ENCODE measurements around the gene BRI3BP. TPM values are rescaled to one million over a fixed set of nuclear protein-coding genes. Genes with fewer than 3 reads are reported as not detected.
"Not testable (repeated sequence)": the region's sequence is repeated elsewhere in the genome, so short reads cannot be mapped to it uniquely, and the experiment has no call there.

BRI3BP gene
- total RNA-seq, 1 donor, result 8.6 TPM

GRCh38 chr12:125070661-125071390, 77.4 kb downstream of the BRI3BP start:
- TF ChIP-seq CTCF (IDR thresholded peaks at IDR 0.05; ENCODE audit: insufficient read depth, low read depth, low read length), result no peak

GRCh38 chr12:125071456-125071855, 78.0 kb downstream of the BRI3BP start:
- no peak for TF ChIP-seq CTCF (IDR thresholded peaks at IDR 0.05; ENCODE audit: insufficient read depth, low read depth, low read length)
- H3K4me3 ChIP-seq (ENCODE audit: low read depth, low read length), result no peak overlapping the region
- DNase-seq (ENCODE audit: low read depth), result no peak

More at GRCh38 chr12:125070661-125071390, 77.4 kb downstream of the BRI3BP start:
- DNase-seq (ENCODE audit: low read depth), result no peak
- H3K4me3 ChIP-seq (ENCODE audit: low read depth, low read length), result no peak overlapping the region

DNA sequence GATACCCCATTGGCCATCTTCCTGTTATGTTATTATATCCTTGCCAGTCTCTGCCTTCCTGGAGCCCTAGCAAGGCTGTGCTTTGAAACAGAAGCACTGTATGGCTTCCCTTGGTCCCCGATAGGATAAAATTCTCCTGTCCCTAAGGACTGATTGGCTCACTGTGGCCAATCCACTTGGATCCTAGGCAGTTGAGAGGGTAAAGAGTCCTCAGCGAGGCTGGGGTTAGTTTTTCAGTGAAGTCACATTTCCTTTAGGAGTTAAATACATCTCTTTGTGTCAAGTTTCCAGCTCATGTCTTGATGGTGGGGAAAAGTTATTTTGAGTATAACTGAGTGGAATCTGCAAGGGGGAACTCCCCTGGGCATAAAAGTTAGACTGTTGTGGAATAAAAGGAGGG, 79.1 kb downstream of the BRI3BP start:
- no peak for TF ChIP-seq CTCF (IDR thresholded peaks at IDR 0.05; ENCODE audit: insufficient read depth, low read depth, low read length)
- no peak overlapping the region for H3K4me3 ChIP-seq (ENCODE audit: low read depth, low read length)
- no peak for DNase-seq (ENCODE audit: low read depth)

- not testable (repeated sequence) for H3K4me3 ChIP-seq (ENCODE audit: low read depth, low read length)
These were observed 80.8 kb downstream of the BRI3BP start for GRCh38 chr12:125074294-125074693.

GRCh38 chr12:125076103-125076502, 82.7 kb downstream of the BRI3BP start:
- DNase-seq (ENCODE audit: low read depth), result no peak
- no peak for TF ChIP-seq CTCF (IDR thresholded peaks at IDR 0.05; ENCODE audit: insufficient read depth, low read depth, low read length)
- no peak overlapping the region for H3K4me3 ChIP-seq (ENCODE audit: low read depth, low read length)

More at GRCh38 chr12:125074294-125074693, 80.8 kb downstream of the BRI3BP start:
- not testable (repeated sequence) for DNase-seq (ENCODE audit: low read depth)

GRCh38 chr12:125079084-125079483, 85.6 kb downstream of the BRI3BP start:
- no peak overlapping the region for H3K4me3 ChIP-seq (ENCODE audit: low read depth, low read length)
- no peak for TF ChIP-seq CTCF (IDR thresholded peaks at IDR 0.05; ENCODE audit: insufficient read depth, low read depth, low read length)
- no peak for DNase-seq (ENCODE audit: low read depth)

DNA sequence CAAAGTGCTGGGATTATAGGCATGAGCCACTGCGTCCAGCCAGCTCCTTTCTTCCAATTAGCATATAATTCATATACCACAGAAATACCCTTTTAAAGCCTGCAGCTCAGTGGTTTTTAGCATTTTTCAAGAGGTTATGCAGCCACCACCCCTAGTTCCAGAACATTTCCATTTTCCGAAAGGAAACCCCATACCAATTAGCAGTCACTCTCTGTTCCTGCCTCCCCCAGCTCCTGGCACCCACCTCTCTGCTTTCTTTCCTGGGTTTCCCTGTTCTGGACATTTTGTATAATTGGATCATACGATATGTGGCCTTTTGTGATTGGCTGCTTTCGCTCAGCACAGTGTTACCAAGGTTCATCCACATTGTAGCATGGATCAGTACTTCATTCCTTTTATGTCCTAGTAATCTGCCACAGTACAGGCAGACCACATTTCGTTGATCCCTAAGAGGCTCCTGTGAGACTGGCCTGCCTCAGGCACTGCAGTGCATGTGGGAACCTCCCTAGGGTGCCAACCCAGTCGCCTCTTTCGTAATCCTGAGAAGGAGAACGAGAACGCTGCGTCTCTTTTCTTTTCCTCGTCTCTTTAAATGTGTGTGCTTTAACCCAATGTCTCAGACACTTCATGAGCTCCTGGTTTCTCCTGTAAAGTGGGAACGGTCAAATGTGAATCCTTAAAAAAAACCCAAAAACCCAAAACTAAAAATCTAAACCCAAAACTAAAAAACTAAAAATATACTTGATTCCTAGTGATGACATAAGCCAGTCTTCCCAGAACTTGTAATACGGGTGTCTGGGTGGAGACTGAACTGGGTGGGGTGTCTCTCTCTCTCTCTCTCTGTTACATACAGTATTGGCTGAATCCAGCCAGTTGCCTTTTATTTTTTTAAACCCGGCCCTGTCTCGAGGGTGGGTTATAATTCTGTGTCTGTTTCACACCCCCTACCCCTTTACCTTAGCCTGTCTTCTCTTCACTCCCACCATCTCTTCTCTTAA, 86.5 kb downstream of the BRI3BP start:
- TF ChIP-seq CTCF (IDR thresholded peaks at IDR 0.05; ENCODE audit: insufficient read depth, low read depth, low read length), result no peak
- no peak overlapping the region for H3K4me3 ChIP-seq (ENCODE audit: low read depth, low read length)
- DNase-seq (ENCODE audit: low read depth), result peak; percentile 85
